ENCODE results near the gene NBEAL2.
"Not testable (repeated sequence)": the region's sequence is repeated elsewhere in the genome, so short reads cannot be mapped to it uniquely, and the experiment has no call there.

The NBEAL2 gene

DNA sequence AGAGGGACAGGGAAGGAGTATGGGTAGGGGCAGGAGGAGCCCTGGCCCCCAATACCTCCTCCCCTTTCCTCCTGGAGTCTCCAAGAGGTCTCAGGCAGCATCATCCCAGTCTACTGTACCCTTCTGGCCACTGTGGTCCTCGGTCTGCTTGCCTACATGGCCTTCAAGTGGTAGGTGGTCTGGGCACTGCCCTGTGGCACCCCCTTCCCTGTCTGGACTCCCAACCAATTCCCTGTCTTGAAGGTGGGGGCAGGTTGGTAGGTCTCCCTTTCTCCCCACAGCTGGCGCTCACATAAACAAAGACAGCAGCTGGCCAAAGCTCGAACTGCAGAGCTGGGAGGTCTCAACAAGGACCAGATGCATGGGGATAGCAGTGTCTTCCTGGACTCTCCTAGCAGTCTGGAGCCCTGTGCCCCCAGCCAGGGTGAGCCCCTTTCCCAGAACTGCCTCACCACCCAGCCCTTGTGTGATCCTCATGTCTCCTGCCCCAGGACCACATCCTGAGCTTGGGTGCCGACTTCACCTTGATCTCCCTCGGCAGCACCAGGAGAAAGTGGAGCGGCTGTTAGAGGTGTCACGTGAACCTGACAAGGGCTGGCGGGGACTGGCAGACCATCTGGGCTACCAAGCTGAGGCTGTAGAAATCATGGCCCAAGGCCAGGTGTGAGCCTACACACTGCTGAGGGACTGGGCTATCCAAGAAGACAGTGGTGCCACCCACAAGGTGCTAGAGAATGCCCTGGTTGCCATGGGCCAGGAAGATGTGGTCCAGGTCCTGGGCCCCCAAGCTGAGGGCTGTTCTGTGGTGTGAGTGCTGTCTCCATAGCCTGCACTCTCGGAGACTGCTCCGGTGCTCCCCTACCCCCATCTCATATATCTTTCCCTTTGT, 33.1 kb downstream of the NBEAL2 start:
- no peak for DNase-seq

DNA sequence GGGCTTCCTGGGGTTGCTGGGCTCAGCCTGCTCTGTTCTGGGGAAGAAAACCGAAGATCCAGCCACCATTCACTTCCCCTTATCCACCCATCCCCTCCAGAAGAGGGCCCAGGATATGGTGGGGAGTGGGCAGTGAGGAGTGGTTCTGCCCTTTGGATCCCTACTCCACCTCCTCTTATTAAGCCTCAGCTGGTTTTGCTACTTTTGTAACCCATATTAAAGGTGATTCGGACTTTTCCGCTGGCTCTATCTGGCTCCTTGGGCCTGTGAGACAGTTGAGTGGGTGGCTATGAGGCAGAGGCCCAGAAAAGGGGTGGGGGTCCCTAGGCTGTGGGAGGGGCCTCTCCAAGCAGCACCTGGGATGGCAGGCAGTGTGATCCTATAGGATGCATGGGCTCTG, 33.8 kb downstream of the NBEAL2 start:
- DNase-seq, result no peak

- no peak for DNase-seq
Measured at GRCh38 chr3:47014036-47014435, 34.6 kb downstream of the NBEAL2 start.

- no peak for DNase-seq
Measured at GRCh38 chr3:47015151-47015550, 35.7 kb downstream of the NBEAL2 start.

GRCh38 chr3:47016086-47016933, 36.8 kb downstream of the NBEAL2 start:
- DNase-seq, result no peak

DNA sequence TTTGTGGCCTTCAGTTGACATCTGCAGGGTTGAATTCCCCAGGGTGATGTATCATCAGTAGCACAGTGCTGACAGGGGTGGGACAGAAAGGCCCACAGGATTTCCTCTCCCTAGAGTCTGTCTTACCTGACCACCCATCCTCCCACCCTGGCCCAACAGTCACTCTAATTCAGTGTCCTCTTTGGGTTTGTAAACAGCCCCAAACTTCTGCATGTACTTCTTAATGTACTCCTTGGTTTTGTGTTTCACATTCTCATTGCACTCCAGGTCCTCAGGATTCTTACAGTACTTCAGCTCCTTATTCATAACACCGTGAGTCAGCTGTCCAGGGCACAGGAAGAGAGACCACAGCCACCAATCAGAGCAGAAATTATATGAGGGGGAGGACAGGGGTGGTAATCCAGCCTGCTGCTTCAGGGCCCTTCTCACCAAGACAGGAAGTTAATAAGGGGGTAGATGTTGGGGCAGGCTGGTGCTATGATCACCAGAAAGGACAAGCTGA, 37.5 kb downstream of the NBEAL2 start:
- peak; percentile 1 for DNase-seq

GRCh38 chr3:47017504-47018268, 38.2 kb downstream of the NBEAL2 start:
- DNase-seq, result no peak

GRCh38 chr3:47018269-47018611, 38.8 kb downstream of the NBEAL2 start:
- no peak for DNase-seq

DNA sequence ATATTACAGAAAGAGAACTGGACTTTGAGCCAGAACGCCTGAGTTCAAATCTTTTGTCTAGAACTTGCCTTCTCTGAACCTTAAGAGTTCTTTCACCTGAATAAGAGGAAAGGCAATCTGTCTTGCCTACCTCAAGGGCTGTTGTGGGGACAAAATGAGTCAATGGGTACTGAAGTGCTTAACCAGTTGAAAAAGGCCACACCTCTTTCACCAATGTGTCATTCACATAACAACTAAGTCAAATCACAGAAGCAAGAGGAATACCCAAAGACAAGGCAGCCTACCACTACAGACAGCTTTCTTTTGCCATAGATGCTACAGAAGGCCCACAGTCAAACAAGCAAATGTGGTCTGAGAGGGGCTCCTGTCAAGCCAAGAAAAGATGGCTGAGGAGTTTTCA, 39.7 kb downstream of the NBEAL2 start:
- DNase-seq, result no peak

GRCh38 chr3:47020311-47020710, 40.8 kb downstream of the NBEAL2 start:
- no peak for DNase-seq

- no peak for DNase-seq
Measured at GRCh38 chr3:47022641-47023071, 43.2 kb downstream of the NBEAL2 start.

DNA sequence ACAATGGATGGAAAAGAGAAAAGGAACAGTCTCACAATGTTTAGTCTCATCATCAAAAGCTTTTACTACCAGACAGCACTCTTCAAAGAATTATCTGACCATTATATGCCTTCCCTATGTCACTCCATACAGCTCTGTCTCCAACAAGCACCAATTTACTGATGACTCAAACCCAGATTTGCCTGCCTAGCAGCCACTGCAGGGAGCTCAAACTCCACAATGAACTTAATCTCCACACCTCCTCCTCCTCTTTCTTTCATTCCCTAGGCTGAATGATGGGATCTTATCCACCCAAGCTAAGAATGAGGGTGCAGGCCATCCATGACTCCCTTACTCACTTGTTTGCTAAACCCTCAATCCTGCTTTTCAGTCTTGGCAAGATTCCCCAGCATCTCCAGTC, 45.5 kb downstream of the NBEAL2 start:
- DNase-seq, result no peak

- not testable (repeated sequence) for DNase-seq
Measured at GRCh38 chr3:47026432-47026831, 47.0 kb downstream of the NBEAL2 start.

DNA sequence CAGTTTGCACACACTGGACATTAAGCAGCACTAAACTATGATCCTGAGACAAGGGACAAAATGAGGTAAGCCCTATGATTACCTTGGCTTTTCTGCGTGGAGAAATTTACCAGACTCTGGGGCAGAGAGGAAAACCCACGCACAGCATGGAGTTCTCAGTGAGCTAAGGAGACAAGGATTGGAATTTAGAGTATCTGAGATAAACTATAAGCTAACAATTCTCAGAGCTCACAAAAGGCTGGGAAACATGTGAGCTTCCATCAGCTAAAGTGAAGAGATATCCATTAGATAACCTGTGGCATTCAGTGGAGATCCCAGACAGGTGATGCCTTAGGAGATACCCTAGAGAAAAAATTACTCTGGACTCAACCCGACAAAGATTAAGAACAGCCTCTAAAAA, 48.7 kb downstream of the NBEAL2 start:
- DNase-seq, result no peak

- no peak for DNase-seq
Measured at GRCh38 chr3:47028667-47029066, 49.2 kb downstream of the NBEAL2 start.

DNA sequence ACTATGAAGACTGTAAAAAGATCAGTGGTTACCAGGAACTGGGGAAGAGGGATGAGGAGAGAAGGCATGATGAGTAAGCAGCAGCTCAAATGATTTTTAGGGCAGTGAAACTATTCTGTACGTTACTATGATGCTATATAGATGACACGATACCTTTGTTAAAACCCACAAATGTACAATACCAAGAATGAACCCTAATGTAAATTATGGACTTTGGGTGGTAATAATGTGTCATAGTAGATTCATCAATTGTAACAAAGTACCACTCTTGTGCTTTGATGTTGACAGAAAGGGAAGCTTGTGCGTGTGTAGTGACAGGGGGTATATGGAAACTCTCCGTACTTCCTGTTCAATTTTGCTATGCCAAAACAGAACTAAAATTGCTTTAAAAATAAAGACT, 51.6 kb downstream of the NBEAL2 start:
- not testable (repeated sequence) for DNase-seq

GRCh38 chr3:47034868-47035489, 55.5 kb downstream of the NBEAL2 start:
- DNase-seq, result no peak

DNA sequence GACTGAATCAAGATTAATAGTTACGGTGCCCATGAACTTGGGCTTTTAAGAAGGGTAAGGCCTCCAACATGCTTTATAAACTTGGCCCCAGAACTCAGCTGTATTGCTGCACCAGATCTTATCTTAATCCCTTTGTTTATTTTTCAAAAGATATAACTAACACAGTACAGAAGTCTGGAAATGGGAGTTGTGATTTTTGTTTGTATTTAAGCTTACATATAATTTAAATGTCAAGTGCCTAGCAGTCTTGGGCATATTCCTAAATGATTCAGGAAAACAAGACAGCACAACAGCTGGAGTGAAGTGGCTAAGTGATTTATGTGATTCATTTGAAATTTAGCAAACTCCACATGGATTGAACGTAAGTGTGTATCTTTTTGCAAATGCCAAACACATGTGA, 56.2 kb downstream of the NBEAL2 start:
- DNase-seq, result no peak

DNA sequence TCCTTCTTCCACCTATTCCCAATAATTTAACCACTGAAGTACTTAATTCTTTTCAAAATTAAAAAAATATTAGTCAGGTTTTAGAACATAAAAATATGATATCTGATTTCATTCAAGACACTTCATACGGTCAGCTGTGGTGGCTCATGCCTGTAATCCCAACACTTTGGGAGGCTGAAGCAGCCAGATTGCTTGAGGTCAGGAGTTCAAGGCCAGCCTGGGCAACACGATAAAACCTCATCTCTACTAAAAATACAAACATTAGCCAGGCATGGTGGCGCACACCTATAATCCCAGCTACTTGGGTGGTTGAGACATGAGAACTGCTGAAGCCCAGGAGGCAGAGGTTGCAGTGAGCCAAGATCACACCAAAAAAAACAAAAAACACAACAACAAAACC, 56.7 kb downstream of the NBEAL2 start:
- DNase-seq, result no peak

DNA sequence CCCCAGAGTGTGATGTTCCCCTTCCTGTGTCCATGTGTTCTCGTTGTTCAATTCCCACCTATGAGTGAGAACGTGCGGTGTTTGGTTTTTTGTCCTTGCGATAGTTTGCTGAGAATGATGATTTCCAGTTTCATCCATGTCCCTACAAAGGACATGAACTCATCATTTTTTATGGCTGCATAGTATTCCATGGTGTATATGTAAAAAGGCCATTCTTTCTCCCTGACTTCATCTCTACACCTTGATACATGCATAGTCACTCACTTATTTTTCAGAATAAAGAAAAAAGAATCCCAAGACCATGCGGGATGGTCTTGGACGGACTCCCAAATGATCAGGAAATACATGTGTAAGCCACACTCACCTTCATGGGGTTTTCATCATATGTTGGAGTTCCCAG, 57.8 kb downstream of the NBEAL2 start:
- not testable (repeated sequence) for DNase-seq

DNA sequence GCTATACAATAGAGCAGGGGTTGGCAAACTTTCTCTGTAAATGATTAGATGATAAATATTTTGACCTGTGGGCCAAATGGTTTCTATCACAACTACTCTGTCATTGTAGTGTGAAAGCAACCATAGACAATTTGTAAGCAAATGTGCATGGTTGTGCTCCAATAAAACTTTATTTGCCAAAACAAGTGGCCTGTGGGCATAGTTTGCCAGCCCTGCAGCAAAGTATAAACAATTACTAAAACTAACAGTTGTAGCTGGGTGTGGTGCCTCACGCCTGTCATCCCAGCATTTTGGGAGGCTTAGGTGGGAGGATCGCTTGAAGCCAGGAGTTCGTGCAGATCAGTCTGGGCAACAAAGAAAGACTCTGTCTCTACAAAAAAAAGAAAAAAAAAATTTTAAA, 61.6 kb downstream of the NBEAL2 start:
- no peak for DNase-seq

- DNase-seq, result no peak
Measured at GRCh38 chr3:47042231-47042791, 62.8 kb downstream of the NBEAL2 start.

Data from stimulated activated CD4-positive, alpha-beta T cell treated with anti-CD3 and anti-CD28 coated beads, Interleukin-4, amount 100 ng/mL, for 1 hour (primary cell).